ENCODE measurements around the gene PRUNE2.

Gene PRUNE2

DNA sequence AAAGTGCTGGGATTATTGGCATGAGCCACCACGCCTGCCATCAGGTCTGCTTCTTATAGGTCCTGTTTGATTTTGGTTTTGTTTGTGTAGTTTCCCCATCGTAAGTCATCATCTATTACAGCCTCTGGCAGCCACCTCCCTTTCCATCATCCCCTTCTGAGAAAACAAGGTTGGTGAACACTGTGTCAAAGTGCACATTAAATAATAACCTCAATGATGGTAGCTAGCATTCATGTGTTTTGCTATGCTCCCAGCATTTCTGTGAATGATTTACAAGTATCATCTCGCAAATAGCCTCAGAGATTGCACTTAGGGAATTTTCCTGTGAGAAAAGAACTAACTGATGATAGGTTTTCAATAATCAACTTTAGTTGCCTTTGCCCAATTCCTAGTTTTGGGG, 9.9 kb downstream of the PRUNE2 start:
- no peaks in the 10 kb centered on the region for H3F3A ChIP-seq (ENCODE audit: insufficient read depth)
- no peaks in the 10 kb centered on the region for H3K79me2 ChIP-seq (ENCODE audit: insufficient read depth, low read length)
- no peak overlapping the region for H3K27ac ChIP-seq (ENCODE audit: low read depth, low read length)

DNA sequence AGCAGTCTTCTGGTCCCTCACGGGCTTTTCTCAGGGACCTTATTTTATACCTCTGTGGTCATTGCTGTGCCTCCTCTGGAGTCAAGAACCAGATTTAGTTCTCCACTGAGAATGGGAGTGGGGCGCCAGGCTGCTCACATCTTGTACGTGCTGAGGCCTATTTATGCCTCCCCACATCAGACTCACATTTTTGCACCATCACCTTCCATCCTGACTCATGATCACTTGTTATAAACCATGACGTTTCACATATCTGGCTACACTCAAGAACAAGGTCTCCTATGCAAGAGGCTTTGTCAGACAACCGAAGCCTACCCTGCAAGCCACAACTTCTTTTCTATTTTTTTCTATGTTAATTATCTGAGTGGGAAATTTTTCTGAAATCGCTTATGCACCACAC, 10.7 kb downstream of the PRUNE2 start:
- Histone ChIP-seq H3K4me2 (ENCODE audit: low read depth, low read length, poor library complexity, severe bottlenecking) (no peak overlapping the region), H3F3A (ENCODE audit: insufficient read depth) (no peaks in the 10 kb centered on the region), H3K27me3 (ENCODE audit: low read length) (no peaks in the 10 kb centered on the region), H3K4me3 (ENCODE audit: insufficient read depth, low read length, poor library complexity, severe bottlenecking) (no peak overlapping the region), H3K9ac (ENCODE audit: low read length) (no peak overlapping the region), H4K20me1 (ENCODE audit: low read depth, low read length) (no peaks in the 10 kb centered on the region), H3K36me3 (ENCODE audit: low read length) (no peaks in the 10 kb centered on the region), H3K79me2 (ENCODE audit: insufficient read depth, low read length) (no peaks in the 10 kb centered on the region), H3K9me2 (replicated peaks; ENCODE audit: insufficient read depth, low read length) (no peaks in the 10 kb centered on the region), H2AFZ (ENCODE audit: low read depth, low read length, severe bottlenecking) (no peak overlapping the region), H3K9me3 (ENCODE audit: insufficient read depth, low read length) (no peaks in the 10 kb centered on the region), H3K27ac (ENCODE audit: low read depth, low read length) (no peak overlapping the region)
- TF ChIP-seq, protein P1, sequence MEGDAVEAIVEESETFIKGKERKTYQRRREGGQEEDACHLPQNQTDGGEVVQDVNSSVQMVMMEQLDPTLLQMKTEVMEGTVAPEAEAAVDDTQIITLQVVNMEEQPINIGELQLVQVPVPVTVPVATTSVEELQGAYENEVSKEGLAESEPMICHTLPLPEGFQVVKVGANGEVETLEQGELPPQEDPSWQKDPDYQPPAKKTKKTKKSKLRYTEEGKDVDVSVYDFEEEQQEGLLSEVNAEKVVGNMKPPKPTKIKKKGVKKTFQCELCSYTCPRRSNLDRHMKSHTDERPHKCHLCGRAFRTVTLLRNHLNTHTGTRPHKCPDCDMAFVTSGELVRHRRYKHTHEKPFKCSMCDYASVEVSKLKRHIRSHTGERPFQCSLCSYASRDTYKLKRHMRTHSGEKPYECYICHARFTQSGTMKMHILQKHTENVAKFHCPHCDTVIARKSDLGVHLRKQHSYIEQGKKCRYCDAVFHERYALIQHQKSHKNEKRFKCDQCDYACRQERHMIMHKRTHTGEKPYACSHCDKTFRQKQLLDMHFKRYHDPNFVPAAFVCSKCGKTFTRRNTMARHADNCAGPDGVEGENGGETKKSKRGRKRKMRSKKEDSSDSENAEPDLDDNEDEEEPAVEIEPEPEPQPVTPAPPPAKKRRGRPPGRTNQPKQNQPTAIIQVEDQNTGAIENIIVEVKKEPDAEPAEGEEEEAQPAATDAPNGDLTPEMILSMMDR (IDR thresholded peaks at IDR 0.05; ENCODE audit: insufficient read depth, low read length, poor library complexity, severe bottlenecking) = no peak
- TF ChIP-seq EZH2phosphoT487 (conservative IDR thresholded peaks at IDR 0.05; ENCODE audit: low read length) = no peak

More for the DNA sequence above, 9.9 kb downstream of the PRUNE2 start:
- Histone ChIP-seq H3K27me3 (ENCODE audit: low read length) (no peaks in the 10 kb centered on the region), H3K9ac (ENCODE audit: low read length) (no peak overlapping the region), H3K9me3 (ENCODE audit: insufficient read depth, low read length) (no peaks in the 10 kb centered on the region), H3K36me3 (ENCODE audit: low read length) (no peaks in the 10 kb centered on the region), H2AFZ (ENCODE audit: low read depth, low read length, severe bottlenecking) (no peak overlapping the region), H3K4me2 (ENCODE audit: low read depth, low read length, poor library complexity, severe bottlenecking) (no peak overlapping the region), H3K4me3 (ENCODE audit: insufficient read depth, low read length, poor library complexity, severe bottlenecking) (no peak overlapping the region), H4K20me1 (ENCODE audit: low read depth, low read length) (no peaks in the 10 kb centered on the region), H3K9me2 (replicated peaks; ENCODE audit: insufficient read depth, low read length) (no peaks in the 10 kb centered on the region)
- no peak for TF ChIP-seq EZH2phosphoT487 (conservative IDR thresholded peaks at IDR 0.05; ENCODE audit: low read length)
- TF ChIP-seq, protein P1 (IDR thresholded peaks at IDR 0.05; ENCODE audit: insufficient read depth, low read length, poor library complexity, severe bottlenecking) = no peak

DNA sequence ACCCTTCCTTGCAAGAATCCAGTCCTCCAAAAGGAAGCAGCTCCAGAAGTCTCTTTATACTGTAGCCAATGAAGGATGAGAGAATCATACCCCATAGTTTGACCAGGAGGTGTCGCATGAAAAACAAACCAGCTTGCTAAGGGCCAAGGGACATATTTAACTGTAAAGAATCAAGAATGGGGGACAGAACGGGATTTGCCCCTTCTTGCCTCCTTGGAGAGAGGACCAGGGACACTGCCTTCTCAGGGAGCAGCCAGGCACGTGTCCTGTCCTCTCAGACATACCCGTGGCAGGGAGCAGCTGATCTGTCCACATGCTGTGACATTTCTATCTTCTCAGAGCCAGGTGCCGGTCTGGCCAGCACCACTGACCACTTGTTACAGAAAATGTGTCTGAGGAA, 11.7 kb downstream of the PRUNE2 start:
- Histone ChIP-seq H2AFZ (ENCODE audit: low read depth, low read length, severe bottlenecking) (no peak overlapping the region), H3K9me3 (ENCODE audit: insufficient read depth, low read length) (no peaks in the 10 kb centered on the region), H3K36me3 (ENCODE audit: low read length) (no peaks in the 10 kb centered on the region), H3F3A (ENCODE audit: insufficient read depth) (no peaks in the 10 kb centered on the region), H3K4me2 (ENCODE audit: low read depth, low read length, poor library complexity, severe bottlenecking) (no peak overlapping the region), H3K9me2 (replicated peaks; ENCODE audit: insufficient read depth, low read length) (no peaks in the 10 kb centered on the region), H3K9ac (ENCODE audit: low read length) (no peak overlapping the region), H4K20me1 (ENCODE audit: low read depth, low read length) (no peaks in the 10 kb centered on the region), H3K27ac (ENCODE audit: low read depth, low read length) (no peak overlapping the region), H3K4me3 (ENCODE audit: insufficient read depth, low read length, poor library complexity, severe bottlenecking) (no peak overlapping the region), H3K79me2 (ENCODE audit: insufficient read depth, low read length) (no peaks in the 10 kb centered on the region), H3K27me3 (ENCODE audit: low read length) (no peaks in the 10 kb centered on the region)
- no peak for TF ChIP-seq EZH2phosphoT487 (conservative IDR thresholded peaks at IDR 0.05; ENCODE audit: low read length)
- TF ChIP-seq, protein P1 (IDR thresholded peaks at IDR 0.05; ENCODE audit: insufficient read depth, low read length, poor library complexity, severe bottlenecking) = no peak
